GM10266 (cell line): ENCODE data around the gene NFKB2.
A peak's percentile ranks its signal among the peaks of the same experiment; 100 is the strongest.

Experiments
- DNase-seq: peaks from one replicate; pipeline ENCODE4 v3.0.0; 2012; ENCODE audit errors: extremely low spot score
- CTCF ChIP-seq: IDR thresholded peaks from 2 replicates; pipeline ENCODE4 v1.5.1; 2012; ENCODE audit warnings: mild to moderate bottlenecking, low read depth; ENCODE audit not compliant: control insufficient read depth, insufficient read depth; ENCODE audit errors: missing control alignments

Gene NFKB2

GRCh38 chr10:102419269-102420180, 24.0 kb downstream of the NFKB2 start:
- TF ChIP-seq CTCF, result no peak
- peak; percentile 84 for DNase-seq

- DNase-seq, result no peak
- no peak for TF ChIP-seq CTCF
Observed at GRCh38 chr10:102420181-102420713, 24.7 kb downstream of the NFKB2 start.

GRCh38 chr10:102420714-102421506, 25.4 kb downstream of the NFKB2 start, which contains the start of gene FBXL15:
Gene FBXL15, plus strand, starts transcription at chr10:102420836. Its CDS starts 294 bp downstream, at chr10:102421130.
- TF ChIP-seq CTCF, result no peak
- DNase-seq, result peak; percentile 98

- TF ChIP-seq CTCF, result no peak
- DNase-seq, result no peak
Observed at GRCh38 chr10:102421507-102421756, 25.9 kb downstream of the NFKB2 start.

- TF ChIP-seq CTCF, result no peak
- no peak for DNase-seq
Observed at GRCh38 chr10:102421757-102422512, 26.4 kb downstream of the NFKB2 start.

GRCh38 chr10:102422545-102423129, 27.1 kb downstream of the NFKB2 start:
- DNase-seq, result peak; percentile 82
- TF ChIP-seq CTCF, result peak; percentile 97
